ENCODE data around the gene PYY.
A peak's percentile ranks its signal among the peaks of the same experiment; 100 is the strongest.
"Not testable (repeated sequence)": the region's sequence is repeated elsewhere in the genome, so short reads cannot be mapped to it uniquely, and the experiment has no call there.

PYY gene

DNA sequence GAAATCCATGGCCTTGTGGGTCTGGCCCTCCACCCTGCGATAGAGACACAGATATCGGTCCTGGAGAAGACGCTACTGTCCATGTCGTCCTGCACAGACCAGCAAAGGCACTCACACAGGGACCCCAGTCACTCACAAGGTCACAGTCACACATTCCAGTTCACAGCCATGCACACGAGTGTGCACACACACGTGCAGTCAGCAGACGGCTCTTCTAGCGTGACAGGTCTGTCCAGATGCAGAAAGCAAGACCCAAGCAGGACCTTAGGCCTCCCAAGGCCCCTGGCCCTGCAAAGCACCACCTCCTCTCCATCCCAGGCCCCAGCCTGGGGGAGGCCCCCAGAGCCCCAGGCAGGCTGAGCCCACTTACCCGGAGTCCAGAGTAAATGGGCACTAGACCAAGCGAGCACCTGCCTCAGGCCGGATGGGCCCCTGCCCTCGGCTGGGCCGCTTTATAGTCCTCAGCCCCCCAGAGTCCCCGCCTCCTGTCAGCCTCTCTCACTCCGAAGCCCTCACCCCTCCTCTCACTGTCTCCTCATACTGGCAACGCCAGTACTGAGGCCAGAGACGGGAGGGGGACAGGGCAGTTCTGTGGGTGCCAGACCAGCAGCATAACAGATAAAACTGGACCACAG lies 11.6 kb downstream of the PYY start, which contains the start of gene PPY:
Gene PPY (minus strand): TSS at position 426 of the 635 bp plus-strand sequence. CDS start 822 bp downstream, outside the sequence.
- no peak for DNase-seq

DNA sequence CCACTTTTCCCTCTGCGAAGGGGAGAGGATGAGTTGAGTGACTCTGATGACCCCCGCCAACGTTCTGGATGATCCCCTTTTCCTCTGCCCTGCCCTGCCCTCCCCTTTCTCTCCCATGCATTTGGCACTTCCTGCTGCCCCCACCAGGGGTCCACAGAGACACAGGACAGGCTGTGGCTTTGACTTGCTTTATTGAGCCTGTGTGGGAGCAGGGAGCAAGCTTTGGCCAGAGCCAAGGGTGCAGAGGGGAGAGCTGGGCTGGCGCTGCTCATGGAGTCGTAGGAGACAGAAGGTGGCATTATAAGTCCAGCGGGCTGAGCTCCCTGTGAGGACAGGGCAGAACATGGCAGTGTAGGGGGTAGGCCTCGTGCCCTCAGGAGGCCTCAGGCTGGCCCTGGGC lies 13.1 kb downstream of the PYY start:
- DNase-seq: no peak

DNA sequence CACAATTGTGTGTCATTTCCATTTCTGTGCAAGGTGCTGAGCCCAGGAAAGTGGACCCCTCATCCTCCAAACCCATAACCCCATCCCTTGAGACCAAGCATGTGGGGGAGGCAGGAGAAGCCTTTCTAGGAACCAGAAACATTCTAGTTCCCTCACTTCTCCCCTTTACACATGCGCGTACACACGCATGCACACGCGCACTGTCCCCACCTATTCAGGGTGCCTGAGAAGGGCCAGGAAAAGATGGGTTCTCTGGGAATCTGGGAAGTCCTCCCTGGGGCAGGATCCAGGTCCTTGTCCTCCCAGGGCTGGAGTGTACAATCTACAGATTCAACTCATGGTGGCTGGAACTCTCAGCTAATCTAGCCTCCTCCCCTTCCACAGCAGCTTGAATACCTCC lies 13.9 kb downstream of the PYY start:
- no peak for DNase-seq

DNA sequence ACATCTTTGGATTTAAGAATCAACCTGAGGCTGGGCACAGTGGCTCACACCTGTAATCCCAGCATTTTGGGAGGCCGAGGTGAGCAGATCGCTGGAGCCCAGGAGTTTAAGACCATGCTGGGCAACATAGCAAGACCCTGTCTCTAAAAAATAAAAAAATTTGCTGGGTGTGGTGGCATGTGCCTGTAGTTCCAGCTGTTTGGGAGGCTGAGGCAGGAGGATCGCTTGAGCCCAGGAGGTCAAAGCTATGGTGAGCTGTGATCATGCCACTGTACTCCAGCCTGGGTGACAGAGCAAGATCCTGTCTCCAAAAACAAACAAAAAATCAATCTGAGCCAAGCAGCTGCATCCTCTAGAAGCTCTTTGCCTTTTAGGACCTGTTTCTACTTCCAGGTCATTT lies 14.3 kb downstream of the PYY start:
- not testable (repeated sequence) for DNase-seq

DNA sequence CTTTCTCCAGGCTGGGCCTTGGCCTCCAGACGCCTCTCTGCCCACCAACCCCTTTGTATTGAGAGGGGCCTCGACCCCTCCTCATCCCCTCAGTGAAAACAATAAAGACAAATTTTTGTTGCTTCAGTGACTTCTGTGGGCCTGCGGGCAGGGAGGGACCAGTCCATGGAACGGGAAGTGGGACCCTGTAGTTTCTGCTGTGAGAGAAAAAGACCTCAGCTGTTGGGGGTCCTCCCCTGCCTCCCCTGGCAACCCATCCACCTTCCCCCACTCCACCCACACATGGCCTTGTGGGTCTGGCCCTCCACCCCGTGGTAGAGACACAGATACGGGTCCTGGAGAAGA lies 14.9 kb downstream of the PYY start:
- DNase-seq: no peak

DNA sequence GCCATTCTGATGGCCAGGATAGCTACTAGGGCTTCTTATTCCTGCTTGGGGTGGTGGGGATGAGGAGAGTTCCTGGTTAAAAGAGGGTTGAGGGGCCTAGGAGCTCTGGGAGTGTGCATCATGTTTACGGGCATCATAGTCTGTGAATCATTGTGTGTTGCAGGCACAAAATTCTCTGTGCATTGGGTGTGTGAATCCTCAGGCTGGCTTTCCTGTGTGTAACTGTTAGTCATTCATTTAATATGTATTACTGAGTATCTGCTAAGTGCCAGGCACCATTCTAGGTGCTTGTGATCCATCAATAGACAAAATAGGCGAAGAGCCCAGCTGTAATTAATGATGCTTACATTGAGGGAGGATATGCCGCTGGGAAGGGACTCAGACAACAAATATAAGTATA lies 17.3 kb downstream of the PYY start:
- no peak for DNase-seq

DNA sequence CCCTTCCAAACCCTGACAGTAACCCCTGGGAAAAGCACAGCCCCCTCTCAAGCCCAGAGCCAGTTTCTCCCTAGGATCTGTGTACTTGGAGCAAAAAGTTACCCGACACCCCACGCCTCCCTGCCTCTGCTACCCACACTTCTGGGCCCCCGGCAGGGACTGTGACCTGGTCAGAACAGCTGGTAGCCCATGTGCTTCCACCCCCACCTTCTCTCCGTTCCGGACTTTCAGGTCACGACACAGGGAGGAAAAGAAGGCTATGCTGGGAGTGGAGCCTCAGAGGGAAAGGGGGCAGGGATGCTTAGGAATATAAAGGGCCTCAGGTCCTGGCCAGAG lies 17.8 kb downstream of the PYY start:
- DNase-seq: no peak

DNA sequence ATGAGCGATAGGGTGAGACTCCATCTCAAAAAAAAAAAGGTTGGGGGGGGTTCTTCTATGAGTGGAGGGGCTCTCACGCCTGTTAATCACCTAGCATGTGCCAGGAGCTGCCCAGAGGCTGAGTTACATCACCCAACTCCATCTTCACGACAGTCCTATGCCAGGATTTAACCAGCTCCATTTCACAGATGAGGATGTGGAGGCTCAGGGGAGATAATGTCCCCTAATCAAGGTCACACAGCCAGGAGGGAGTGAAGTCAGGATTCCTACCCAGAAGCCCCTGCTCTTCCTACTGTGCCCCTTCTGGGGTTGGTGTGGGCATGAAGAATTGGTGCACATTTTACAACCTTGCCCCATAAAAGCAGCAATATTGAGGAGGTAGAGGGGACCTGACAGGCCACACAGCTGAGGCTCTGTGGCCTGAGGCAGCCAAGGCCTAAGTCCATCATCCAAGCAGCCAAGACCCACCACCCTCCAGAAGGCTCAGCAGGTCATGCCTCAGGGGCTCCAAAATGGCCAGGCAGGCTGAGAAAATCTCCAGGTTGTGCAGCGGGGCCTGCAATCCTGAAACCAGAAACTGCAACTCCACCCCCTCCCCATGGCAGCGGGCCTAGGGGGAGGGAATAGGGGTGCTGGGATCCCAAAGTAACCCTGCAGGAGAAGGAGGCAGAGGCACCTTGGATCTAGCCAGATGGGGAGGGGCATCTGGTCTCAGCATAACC lies 18.4 kb downstream of the PYY start:
- DNase-seq: no peak

DNA sequence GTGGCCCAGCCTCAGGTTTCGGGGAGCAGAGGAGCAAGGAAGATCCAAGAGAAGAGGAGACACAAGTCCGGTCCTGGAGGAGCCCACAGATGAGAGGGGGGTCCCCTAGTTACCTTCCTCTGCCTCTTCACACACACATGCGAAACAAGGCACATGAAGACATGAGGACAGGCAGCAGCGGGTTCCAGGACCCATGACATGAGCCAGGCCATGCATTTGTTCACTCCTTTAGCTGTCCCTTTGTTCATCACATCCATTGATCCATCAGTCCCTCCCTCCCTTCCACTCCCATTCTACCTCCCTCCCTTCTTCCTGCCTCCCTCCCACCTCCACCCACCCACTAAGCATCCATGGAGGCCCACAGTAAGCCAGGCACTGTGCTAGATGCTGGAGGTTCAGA lies 20.8 kb downstream of the PYY start:
- DNase-seq: no peak

DNA sequence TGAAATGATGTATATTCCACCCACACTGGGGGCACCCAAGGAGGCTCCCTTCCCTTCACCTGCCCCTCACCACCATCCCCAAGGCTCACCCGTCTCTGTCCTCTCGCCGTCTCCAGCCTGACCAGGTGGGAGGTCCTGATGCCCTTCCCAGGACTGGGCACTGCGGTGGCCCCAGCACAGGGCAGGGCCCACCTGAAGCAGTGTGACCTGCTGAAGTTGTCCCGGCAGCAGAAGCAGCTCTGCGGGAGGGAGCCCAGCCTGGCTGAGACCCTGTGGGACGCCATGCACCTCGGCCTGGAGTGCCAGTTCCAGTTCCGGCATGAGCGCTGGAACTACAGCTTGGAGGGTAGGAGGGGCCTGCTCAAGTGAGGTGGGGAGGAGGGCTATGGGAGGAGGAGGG lies 21.4 kb downstream of the PYY start:
- no peak for DNase-seq

DNA sequence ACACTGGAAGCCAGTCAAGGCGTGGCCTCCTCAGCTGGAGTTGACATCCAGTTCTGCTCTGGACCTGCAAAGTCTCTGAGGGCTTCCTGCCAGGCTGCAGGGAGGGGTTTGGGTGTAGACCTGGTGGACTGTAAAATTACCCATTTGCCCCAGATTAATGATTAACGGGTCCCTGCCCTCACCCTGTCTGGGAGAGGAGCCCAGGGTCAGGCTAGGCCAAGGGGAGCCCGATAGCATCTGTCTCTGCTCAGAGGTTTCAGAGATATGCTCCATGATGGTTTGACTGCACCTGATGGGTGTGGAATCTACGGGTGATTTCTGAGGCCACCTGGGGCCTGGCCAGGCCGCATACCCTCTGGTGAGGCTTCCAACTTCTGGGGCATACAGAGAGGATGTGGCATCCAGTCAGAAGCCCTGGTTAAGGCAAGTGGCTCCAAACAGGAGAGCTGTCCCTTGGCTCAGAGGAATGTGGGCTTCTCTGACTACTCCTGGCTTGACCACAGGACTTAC lies 22.6 kb downstream of the PYY start:
- no peak for DNase-seq

DNA sequence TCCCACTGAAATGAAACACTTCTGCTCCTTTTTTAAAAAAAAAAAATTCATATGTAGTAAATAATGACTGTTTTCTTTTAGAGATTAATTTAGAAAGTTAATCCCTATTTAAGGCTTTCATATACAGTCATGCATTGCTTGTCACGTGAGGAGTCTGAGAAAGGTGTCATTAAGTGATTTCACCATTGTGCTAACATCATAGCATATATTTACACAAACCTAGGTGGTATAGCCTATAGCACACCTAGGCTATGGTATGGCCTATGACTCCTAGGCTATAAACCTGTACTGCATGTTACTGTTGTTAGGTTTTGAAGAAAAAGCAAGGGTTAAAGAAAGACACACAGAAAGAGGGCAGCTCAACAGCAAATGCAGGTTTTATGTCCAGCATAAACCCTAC lies 25.1 kb downstream of the PYY start:
- DNase-seq: no peak

DNA sequence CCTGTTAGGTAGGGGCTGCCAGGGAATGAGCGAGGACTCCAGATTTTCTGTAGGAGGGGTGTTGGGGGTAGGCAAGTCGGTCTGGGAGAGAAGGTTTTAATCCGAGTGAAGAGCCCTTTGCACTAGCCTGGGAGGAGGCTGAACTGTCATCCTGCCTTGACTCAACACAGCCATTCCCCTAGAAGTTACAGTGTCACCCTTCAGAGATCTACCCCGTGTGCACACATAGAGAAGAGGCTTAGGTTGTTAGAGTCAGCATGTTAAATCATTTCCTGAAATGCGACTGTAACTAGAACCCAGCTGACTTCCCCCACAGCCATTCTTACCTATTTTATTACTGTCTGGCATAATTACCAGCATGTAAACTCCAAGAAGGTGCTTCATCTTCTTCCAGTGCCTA lies 25.8 kb downstream of the PYY start:
- not testable (repeated sequence) for DNase-seq

DNA sequence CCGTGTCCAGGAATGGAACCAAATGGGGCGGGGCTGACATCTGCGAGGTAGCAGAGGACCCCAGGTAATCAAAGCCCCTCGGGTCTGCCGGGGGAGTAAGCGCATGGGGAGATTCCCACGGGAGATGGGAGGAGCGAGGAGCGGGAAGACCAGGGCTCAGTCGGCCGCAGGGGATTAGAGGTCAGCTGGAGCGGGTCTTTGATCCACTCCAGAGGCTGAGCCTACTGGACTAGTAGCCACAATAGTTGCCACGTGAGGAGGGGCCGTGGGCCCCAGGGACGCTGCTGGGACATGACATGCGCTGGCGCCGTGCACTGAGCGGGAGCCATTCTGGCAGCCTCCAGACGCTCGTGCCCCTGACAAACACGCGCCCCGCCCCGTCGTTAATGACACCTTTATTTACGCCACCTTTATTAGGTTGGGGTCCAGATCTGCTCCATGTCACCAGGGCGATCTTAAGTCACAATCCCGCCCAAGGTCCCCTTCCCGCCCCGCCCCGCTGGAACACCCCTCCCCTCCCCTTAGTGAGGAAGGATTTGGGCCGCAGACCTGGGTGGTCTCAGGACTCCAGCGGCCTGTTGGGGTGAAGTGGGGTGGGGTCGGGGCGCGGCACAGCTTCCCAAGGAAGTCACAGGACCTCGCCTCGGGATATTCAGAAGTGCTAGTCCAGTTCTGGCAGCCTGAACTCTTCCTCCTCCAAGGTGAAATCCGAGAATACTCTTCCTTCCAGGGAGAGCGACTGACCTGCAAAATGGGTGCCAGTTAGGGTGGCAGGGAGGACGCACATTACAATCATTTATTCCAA lies 26.5 kb downstream of the PYY start:
- no peak for DNase-seq

DNA sequence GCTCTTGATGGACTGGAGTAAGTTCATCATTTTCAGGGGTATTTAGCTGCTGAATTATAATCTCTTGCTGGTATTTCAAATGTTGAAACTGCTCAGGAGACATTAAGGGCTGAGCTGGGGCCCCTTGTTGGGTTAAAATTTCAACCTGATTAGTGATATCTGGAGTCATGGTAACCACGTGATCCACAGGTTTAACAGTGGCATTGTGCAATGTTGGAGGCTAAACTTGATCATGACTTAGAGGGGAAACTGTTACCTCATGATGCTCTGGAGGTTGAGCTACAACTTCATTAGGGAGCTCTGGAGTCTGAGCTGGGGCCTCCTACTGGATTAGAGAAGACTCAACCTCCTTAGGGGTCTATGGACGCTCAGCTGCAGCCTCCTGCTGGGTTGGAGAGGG lies 29.2 kb downstream of the PYY start:
- DNase-seq: no peak

DNA sequence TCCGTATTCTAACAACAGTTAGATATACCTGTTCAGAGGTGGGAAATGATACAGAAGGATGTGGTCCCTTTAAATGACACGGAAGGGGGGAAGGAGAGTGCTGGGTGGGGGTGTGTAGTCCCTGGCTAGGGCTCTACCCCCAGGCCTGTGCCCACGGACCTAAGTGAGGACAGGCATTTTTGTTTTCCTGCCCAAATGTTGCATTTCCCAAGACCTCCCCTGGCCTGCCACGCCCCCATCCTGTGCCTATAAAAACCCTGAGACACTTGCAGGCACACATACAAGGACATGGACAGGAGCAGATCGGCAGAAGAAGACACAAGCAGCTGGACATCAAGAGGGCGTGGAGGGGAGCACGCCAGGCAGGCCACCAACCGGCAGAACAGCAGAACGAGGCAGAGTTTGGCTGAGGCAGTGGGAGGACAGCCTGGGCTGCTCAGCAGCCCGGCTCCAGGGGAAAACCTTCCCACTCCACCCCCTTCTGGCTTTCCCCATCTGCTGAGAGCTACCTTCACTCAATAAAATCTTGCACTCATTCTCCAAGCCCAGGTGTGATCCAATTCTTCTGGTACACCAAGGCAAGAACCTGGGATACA lies 33.1 kb downstream of the PYY start:
- no peak for DNase-seq

DNA sequence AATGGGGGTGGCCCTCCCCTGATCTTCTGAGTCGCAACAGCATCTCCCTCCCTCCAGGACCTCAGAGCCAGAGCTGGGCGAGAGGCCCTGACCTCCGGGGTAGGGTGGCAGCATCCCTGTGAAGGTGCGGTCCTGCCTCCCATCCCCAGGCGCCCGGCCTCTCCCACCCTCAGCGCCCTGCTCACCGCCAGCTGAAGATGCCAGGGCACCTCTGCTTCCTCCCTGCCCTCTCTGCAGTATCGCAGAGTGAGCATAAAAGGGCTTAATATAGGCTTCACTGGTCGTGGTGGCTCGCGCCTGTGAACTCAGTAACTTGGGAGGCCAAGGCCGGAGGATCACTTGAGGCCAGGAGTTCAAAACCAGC lies 35.7 kb downstream of the PYY start:
- DNase-seq: no peak

DNA sequence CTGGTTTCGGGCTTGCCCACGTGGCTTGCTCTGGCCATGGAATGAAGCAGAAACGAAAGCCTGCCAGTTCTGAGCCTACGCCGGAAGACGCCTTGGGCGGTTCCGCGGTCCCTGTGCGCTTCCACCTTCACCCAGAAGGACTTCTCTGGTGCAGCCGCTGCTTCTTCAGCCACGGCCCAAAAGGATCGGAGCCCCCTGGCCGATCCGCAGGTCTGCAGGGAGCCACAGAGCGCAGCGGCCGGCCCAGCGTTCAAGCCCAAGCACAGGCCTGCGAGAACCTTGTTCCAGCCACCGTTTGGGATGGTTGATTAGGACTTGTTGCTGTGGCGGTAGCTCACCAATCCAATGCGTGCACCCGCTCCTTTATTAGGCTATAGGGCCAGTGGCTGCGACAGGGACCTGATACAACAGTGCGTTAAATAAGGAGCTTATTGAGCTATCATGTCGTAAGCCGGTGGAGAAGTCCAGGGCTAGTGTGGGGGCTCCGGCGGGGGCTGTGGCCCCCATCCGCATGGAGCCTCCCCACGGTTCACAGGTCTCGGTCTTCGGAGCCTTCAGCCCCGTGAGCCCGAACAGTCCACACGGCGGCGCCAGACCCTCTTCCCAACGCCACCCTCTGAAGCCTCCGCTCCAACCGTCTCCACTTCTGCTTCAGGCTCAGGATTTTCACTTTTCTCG lies 36.3 kb downstream of the PYY start:
- peak; percentile 47 for DNase-seq

DNA sequence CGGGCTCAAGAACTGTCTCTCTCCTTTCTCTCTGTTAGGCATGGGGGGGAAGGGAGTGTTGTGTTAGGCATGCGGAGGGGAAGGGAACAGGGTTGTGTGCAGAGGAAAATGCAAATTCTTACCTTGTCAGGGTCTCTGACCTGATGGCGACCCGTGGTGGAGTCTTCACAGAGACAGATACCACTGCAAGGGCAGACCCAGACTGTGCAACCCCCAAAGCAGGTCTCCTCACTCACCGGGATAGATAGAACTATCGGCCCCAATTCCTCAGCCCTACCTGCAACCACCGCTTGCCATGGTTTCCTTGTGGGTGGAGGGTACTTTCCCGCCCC lies 36.8 kb downstream of the PYY start:
- DNase-seq: no peak

DNA sequence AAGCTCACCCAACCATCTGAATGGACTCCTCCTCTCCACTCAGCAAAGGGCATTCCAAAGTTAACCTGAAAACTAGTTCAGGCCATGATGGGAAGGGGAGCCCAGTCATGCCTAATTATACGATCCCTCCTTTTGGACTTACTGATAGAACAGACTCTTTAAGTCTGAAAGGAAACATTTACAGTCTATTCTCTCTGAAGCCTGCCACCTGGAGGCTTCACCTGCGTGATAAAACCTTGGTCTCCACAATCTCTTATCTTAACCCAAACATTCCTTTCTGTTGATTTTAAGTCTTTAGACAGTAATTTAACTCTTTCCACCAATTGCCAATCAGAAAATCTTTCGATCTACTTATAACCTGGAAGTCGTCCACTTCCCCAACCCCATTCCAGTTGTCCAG lies 37.4 kb downstream of the PYY start:
- no peak for DNase-seq

DNA sequence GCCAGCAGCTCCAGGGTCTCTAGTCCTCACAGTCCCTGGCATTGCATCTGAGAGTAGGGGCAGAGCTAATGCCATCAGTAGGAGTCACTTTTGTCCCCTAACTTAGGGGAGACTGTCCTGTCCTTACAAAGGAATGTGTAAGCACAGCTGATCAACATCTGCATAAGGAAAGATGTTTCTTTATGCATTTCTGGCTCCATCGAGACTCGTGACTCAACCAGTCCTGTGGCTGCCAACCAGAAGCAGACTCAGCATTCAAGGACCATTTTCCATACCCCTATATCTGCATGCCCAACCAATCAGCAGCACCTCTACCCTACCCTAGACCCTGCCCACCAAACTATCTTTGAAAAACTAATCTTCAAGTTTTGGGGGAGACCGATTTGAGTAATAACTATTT lies 38.2 kb downstream of the PYY start:
- DNase-seq: no peak

DNA sequence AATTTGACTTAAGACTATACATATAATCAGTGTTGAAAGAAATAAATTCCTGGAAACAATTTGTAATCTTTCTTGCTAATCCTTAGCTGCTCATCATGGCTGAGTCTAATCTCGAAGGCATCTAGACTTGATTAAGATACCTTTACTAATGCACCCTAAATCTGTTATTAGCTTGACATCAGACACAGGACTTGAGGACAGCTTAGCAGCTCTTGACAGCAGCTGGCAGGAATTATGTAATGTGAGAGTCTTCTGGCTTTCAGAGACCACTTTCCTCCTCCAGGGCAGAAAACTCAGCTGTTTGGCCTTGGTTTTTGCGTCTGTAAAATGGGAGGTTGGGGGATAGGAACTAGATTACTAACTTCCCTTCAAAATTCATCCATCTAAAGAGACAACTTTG lies 39.3 kb downstream of the PYY start:
- no peak for DNase-seq

DNA sequence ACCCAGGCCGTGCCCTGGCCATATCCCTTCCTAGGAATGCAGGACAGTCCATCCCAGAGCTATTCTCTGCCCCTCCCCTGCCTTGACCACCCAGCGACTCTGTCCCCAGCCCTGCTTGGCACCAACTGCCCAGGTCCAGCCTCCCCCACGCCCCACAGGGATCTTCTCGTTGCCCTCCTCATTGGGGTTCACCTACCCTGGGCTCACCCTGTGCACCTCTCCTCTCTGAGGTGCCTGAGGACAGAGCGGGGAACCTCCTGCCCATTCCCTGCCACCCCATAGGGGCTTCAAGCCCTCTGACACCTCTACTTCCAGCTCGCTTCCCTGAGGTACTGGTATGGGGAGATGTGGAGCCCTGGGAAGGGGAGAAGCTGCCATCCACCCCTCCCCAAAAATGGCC lies 40.2 kb downstream of the PYY start:
- DNase-seq: no peak

All from CD4-positive, alpha-beta T cell treated with Interleukin-15 for 1 hour (primary cell).